Stimulated activated CD4-positive, alpha-beta T cell treated with anti-CD3 and anti-CD28 coated beads, Interleukin-2, amount 100 ng/mL, for 48 hours (primary cell): ENCODE data around the gene HOXD12.

Experiments
- DNase-seq, 2 donors: peaks; one replicate each; pipeline ENCODE4 v3.0.0-alpha.2; 2020

HOXD12 gene

DNA sequence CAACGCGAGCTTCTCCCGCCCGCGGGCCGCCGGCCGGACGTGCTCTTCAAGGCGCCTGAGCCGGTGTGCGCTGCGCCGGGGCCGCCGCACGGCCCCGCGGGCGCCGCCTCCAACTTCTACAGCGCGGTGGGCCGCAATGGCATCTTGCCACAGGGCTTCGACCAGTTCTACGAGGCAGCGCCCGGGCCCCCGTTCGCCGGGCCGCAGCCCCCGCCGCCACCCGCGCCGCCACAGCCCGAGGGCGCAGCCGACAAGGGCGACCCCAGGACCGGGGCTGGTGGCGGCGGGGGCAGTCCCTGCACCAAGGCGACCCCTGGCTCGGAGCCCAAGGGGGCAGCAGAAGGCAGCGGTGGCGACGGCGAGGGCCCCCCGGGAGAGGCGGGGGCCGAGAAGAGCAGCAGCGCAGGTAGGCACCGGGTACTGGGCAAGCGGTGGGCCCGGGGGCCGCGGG is 8.2 kb downstream of the HOXD12 start:
- no peak for DNase-seq

DNA sequence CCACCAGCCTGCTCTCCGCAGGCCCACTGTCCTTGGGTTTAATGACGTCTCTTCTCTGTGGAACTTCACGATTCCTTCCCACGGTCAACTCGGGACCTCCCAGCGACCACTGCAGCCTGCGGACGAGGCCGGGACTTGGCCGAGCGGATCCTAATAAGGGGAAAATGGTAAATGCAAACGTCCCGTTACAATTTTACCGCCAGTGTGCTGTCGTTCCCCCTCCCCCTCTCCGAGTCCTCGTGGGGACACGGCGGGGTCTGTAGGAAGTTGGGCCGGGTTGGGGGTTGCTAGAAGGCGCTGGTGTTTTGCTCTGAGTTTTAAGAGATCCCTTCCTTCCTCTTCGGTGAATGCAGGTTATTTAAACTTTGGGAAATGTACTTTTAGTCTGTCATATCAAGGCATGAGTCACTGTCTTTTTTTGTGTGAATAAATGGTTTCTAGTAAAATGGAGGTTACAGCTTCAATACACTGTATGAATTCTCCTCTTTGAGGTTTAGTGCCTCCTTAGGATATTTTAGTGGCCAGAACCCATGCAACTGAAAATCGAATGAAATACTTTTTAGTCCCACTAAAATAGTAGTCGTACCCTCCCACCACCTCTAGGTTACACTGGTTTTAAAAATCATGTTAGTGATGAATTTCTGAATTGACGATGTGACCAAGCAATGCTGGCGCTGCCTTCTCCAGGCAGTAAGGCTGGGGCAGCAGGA is 9.8 kb downstream of the HOXD12 start:
- DNase-seq, result no peak

DNA sequence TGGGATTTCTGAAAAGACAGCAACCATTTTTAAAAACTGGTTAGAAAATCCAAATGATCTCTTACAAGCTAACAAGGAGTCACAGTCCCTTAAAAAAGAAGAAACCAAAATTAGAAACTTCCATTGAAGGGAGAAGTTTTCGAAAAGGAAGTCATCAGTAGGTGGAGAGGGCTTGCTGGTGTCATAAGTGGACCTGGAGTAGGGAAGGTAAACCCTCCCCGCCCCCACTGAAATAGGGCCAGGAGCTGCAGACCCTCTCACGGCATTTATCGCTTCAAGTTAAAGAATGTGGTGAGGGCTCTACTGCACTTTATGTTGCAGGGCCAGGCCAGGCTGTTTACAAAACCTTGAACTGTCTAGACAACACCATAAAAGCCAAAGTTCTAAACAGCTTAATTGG is 10.4 kb downstream of the HOXD12 start:
- no peak for DNase-seq

DNA sequence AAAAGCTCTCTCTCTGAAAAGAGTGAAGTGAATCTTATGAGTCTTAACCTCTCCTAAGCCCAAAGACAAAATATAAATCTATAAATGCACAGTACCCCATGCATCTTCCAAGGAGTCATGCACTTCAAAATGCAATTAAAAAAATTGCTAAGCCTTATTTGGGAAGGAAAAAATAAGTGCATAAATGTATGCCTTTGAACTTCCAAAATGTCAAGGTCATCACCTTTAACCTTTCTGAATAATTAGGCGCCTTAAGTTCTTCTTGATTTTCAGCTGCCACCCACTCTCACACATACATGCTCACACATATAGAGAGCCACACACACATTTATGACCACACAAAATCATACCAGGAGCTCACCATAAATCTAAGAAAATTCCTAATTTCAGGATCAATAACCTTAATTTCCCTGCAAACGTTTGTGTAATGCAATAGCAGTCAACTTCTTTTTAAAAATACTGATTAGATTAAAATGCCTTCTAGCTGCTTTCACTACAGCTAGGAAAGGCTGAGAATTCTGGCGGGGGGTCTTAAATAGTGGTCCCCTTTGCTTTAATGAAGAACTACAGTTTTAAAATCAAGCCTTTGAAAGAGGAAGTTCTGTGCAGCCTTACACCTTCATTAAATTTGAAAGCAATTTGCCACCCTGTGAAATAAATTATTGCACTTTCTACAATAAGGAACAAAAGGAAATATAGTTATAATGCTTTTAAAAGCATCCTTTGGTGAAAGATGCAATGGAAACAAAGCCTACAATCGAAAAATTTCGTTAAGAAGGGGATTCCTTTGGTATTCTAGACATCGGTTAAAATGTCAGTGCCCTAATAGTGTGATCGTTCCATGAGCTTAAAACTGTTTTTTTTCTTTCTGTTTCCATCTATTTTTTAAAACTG is 11.1 kb downstream of the HOXD12 start:
- DNase-seq, result no peak

DNA sequence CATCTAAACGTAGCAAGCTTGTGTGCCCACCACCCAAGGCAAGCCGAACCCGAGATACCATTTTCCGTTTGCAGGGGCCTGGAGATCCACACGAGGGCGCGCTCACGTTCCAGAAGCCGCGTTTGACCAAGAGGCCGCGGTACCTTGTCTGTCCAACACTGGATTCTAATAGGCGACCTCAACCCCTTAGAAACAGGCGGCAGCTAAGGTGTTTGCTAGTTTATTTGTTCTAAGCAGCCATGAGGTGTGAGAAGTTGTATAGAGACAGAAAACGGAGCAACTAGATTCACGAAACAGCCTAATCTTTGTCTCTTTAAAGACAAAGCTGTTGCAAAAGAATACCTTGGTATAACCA is 11.7 kb downstream of the HOXD12 start:
- DNase-seq, result no peak

DNA sequence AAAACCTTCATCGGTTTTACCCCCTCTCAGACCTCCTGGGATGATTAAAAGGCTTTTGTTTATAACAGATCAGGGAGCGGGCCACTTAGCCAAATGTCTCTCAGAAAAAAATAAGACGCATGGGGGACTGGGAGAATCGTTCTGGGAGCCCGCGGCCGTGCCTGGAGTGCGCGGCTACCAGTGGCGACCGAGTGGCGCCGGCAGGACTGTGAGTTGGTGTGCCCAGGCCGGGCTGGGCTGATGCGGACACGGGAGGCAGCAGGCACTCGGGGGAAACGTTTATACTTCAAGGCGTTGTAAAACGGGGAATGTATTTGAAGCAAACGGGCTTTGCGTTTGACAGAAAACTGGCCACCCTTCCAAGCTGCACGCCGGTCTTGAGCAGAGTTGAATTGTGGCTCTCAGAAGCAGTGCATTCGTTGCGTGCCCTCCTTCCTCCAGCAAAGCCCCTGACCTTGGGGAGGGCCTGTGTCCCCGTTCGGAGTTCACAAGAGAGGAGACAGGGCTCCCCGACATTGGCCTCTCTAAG is 12.3 kb downstream of the HOXD12 start:
- no peak for DNase-seq

DNA sequence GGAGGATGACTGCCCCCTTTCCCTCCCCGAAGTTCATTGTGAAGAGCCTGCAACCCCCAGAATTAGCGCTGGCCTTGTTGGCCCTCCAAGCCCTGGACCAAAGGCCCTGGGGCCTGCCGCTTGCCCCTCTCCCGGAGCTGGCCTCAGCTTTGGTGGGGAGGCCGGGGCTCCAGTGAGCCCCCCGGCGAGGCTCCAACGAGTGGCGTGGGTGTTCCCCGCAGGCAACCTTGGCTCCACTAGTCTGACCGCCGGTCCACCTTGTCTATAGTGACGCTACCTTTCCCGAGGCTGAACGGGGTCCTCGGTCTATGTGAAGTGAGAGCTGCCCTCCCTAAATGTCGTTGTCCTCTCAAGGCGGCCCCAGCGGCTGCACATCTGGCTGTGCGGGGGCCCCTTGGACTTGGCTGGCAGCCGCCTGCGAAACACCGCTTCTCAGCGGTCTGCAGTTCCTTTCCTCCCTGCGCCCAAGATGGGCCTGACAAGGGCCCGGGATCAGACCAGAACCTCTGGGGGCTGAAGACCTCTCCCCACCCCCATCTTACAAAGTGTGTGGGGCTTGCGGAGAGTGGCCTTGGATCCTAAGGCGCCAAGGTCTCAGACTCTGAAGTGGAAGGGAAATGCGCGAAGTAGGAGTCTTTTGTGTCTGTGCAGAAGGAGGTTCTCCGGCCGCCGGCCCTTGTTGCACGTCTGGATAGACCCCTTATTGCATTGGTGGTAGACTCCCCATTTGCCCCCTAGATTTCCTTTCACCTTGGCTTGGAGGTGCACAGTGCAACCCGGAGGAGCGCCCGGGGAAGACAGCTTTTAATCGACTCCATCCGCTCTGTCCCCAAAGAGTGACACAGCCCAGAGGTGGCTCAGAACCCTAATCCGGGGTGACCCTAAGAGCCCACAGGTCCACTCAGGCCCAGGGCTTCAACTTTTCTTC is 13.0 kb downstream of the HOXD12 start:
- no peak for DNase-seq

DNA sequence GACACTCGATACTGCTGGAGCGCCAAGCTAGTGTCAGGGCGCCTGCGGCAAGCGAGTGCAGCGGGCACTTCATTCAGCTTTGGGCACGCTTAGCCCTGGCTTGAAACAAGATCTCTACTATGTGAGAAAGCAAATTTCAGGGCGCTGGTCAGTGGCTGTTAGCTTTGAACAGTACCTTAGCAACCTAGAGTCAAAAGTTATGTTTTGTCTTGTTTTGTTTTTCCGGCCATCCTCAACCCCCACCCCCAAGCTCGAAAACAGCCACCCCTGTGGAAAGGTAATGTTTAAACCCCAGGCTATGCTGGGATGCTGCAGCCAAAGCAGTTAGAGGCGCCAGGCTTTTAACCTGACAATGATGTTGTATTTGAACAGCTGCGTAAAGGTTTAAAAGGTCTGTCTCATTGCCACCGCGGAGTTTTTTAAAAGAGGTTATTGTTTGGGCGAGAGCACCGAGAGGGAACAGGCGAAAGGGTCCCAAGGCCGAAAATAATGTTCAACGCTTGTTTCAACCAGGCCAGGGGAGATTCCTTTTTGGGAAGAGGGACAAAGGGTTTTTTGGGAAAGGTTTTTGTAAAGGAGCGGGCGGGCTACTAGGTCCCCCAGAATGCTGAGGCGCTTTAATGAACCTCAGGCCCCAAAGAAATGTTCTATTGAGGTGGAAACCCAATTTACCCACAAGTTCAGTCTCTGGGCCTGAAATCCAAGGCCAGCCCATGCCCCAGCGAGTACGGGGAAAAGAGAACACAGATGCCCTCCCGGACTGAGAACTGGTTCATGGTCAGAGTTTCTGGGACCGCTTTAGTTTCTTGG is 14.7 kb downstream of the HOXD12 start:
- no peak for DNase-seq

DNA sequence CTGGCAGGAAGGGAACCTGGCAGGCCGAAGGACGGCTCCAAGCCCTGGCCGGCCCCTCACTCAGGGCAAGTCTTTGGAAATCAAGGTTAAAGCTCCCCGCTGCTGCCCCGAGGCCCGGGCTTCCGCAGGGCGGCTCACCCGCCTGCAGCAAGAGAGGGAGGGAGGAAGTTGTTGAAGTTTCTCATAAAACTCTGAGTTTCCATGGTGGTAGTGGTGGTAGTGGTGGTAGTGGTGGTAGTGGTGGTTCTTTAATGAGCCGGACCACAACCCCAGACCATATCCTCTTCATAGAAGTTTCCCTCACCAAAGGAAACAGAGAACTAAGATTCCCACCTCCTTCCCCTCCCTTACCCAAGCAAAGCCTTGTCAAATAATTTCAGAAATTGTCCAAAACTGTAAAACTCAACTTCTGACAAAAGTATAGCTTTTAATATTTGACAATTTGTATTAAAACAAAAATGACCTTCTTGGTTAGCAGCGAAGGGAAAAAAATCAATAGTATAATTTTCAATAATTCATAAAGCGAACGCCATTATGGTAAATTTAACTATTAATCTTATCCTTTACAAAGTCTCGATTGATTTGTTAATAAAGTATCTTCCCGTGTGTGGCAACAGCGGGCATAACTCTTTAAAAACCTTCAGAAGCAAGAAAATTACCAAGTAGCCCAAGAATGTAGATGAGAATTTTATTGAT is 15.5 kb downstream of the HOXD12 start:
- DNase-seq, result no peak

DNA sequence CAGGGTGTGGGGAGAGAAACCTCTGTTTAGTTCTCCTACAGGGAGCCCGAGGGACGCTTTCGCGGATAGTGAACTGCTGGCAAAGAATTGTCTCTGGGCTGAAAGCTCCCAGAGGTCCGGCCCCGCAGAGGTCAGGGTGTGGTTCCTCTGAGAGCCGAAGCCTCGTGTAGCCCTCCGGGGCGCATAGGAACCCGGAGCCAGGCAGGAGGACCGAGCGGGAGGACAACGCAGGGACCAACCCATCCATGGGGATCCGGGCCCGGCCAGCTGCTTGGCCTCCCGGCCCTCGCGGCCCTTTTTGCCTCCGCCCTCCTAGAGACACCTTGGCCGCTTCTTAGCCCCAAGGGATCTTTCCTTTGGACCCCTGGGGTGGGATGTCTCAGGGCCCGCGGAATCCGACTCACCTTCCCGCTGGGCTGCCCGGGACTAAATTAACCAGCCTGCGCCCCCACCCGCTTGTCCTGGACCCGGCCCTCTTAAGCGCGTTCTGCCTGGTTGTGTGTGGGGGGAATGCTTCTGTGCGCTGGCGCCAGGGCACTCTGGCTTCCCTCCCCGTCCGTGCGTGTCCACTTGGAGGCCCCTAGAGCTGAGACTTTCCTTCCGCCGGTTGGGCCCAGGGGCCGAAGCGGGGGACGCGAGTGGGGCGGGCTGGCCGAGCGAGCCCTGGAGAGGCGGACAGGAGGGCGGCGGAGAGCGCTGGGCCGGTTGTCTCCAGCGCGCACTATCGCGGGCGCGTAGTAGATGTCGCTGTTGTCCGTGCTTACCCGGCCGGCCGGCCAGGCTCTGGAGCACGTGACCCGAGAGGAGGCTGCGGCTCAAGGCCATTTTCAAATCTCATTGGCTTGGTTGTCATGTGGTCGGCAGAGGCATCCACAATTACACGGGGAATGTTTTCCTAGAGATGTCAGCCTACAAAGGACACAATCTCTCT is 16.6 kb downstream of the HOXD12 start, which contains the start of gene HOXD10:
Gene HOXD10 (plus strand): TSS at position 896 of the 931 bp plus-strand sequence. CDS start 56 bp downstream, outside the sequence.
- DNase-seq, result no peak

DNA sequence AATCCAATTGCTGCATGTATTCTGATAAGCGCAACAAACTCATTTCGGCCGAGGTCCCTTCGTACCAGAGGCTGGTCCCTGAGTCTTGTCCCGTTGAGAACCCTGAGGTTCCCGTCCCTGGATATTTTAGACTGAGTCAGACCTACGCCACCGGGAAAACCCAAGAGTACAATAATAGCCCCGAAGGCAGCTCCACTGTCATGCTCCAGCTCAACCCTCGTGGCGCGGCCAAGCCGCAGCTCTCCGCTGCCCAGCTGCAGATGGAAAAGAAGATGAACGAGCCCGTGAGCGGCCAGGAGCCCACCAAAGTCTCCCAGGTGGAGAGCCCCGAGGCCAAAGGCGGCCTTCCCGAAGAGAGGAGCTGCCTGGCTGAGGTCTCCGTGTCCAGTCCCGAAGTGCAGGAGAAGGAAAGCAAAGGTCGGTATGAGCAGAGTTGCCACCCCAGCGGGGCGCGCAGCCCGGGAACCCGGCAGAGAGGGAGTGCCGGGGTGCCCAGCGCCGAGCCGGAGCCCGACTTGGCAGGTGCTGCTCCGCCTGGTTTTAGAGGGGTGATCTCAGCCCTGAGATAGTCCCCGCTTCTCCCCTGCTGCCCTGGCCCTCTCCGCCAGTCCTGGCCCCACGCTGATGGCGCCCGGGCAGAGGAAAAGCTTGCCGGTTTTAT is 17.7 kb downstream of the HOXD12 start:
- DNase-seq, result no peak

DNA sequence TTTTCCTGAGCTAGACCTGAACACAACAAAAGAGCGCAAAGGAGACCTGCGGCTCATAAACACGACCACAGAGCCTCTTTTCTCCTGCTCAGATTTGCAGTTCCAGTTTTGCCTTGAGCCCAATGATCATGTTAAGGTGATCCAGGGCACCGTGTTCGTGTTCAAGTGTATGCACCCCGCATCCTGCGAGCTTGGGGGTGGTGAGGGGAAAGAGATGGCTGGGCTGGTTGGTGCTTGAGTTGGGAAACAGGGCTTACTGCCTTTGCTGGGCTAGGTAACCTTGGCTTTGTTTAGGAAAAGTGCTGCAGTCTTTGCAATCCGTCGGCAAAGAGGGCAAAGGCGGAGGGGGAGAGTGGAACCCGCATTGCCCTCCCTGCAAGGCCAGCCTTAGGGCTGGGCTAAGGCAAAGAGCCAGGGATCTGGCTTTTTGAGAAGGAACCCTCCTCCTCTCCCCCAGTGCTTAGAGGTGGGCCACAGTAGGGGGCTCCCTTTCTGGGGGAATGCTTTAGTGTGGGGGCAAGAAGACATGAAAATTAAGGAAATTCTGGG is 18.3 kb downstream of the HOXD12 start:
- DNase-seq, result no peak

DNA sequence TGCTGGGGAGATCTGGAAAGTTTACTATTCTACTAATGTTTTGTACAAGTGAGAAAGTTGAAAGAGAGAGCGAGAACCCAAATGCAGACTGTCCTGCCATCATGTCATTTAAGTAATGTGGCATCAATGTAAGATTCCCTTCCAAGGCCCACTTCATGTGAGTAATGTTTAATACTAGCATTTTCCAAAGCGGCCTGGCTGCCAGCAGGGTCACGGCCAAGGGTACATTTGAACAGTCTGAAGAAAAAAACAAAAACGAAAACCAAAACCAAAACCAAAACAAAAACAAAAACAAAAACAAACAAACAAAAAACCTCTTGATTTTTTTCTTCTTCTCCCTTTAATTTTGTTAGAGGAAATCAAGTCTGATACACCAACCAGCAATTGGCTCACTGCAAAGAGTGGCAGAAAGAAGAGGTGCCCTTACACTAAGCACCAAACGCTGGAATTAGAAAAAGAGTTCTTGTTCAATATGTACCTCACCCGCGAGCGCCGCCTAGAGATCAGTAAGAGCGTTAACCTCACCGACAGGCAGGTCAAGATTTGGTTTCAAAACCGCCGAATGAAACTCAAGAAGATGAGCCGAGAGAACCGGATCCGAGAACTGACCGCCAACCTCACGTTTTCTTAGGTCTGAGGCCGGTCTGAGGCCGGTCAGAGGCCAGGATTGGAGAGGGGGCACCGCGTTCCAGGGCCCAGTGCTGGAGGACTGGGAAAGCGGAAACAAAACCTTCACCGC is 19.2 kb downstream of the HOXD12 start:
- DNase-seq, result no peak

DNA sequence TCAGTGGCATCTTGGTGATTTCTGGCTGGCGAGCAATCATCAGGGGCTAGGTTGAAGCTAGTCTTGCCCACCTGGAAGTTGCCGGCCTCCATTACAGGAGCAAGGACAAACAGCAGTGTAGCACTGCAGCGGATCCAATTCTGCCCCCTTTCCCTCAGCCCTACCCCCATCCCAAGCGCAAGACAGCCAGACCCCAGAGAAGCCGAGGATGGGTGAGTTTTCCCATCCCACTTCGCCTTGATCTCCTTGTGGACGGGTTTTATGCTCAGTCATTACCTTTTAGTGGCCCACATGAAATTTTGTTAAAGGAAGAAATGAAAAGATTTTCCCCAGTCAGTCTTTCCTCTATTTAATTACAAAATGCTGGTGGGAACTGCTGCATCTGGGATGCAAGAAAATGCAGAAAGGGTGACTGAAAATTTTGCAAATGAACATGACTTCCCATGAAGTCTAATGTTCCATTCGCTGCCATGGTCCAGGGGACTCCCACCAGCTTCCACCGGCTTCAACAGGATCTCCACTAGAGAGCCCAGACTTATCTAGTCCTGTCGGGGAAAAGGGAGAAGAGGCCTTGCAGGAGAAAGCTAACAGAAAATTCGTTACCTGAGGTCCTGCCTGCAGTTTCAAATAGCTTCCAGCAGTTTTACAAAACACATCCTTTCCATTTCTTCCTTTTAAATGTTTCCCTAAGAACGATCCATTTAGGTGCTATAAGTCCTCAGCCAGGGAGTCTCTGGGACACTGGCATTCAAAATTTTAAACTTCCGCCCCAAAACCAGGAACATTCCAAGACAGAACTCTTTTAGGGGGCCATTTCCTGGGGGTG is 21.0 kb downstream of the HOXD12 start:
- no peak for DNase-seq

DNA sequence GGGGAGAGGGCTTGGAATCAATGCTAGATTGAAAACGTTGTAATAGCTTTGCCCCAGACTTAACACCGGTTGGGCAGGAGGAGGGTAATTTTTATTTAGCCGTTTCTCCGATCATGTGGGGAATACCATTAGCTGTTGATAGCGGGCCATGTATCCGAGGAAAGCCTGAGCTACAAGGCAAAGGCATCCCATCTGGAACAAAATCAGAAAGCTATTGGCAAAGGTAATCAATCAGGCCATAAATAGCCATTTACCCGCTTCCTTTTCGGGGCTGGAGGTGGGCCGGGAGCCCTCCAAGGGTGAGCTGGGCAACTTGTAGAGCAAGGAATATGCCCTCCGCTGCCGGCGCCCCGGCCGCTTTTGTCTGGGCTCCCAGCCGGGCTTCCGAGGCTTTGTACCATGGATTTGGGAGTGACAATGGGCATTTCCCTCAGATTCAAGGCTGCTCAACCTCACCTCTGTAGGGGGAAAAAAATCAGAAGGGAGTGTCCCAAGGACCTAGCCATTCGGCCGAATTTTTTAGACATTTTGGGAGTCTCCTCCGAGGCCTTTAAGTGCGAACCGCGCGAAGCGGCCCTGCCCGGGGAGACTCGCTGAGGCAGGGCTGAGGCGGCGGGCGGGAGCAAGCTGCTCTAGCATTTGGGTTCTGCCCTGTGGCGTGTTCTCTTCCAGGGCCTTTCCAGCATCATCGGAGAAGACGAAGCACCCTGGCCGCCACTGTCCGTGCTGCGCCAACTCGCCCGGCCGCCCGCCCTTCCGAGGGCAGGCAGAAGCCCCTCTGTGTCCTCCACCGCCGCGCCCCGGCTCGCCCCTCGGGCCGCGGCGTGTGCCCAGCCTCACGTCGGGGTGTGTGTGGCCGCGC is 21.8 kb downstream of the HOXD12 start:
- no peak for DNase-seq

DNA sequence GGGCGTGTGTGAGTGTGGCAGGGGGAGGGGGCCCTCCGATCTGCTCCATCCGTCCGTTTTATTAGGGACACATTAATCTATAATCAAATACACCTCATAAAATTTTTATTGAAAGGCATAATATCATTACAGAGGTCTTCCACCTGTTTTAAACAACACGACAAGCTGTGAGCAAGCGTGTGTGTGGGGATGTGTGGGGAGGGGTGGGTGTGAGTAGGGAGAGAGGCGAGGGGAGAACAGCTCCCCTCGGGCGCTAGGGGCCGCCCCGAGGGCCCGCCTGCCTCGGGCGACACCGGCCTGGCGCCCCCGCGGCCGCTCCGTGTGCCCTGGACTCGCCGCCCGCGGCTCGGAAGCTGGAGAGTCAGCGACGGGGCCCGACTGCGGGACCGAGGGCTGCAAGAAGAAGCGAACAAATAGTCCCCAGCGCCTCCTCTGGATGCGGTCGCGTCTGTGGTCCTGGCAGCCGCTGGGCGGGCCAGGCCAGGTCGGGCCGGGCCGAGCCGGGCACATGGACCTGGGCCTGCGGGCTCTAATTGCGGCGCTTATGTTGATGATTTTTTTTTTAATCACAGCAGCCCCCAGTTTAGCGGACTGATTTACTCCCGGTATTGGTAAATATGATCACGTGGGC is 22.6 kb downstream of the HOXD12 start:
- no peak for DNase-seq
